Right renal cortex interstitium (tissue), 3 donors: Measurements from ENCODE around the gene TIMM23. TPM values are rescaled to one million over a fixed set of nuclear protein-coding genes. Genes with fewer than 3 reads are reported as not detected.

Experiments used
- DNase-seq, 3 donors: peaks; one replicate each; pipeline ENCODE4 v3.0.0-alpha.2; 2013; ENCODE audit warnings: low read depth in 3 of 3, low spot score in 2 of 3
- polyA plus RNA-seq, 3 donors: library from polyadenylated mRNA; unstranded; fragments of 120-200 nt; gene quantifications; one replicate each; pipeline ENCODE4 v1.2.1, GENCODE V29; 2013; ENCODE audit not compliant: insufficient read length in 3 of 3

TIMM23 gene
- polyA plus RNA-seq, 3 donors, result 69.7 to 72.7 (median 70.2) TPM

- no peak for DNase-seq
Measured at GRCh38 chr10:46050941-46051623, 78.8 kb downstream of the TIMM23 start.

DNA sequence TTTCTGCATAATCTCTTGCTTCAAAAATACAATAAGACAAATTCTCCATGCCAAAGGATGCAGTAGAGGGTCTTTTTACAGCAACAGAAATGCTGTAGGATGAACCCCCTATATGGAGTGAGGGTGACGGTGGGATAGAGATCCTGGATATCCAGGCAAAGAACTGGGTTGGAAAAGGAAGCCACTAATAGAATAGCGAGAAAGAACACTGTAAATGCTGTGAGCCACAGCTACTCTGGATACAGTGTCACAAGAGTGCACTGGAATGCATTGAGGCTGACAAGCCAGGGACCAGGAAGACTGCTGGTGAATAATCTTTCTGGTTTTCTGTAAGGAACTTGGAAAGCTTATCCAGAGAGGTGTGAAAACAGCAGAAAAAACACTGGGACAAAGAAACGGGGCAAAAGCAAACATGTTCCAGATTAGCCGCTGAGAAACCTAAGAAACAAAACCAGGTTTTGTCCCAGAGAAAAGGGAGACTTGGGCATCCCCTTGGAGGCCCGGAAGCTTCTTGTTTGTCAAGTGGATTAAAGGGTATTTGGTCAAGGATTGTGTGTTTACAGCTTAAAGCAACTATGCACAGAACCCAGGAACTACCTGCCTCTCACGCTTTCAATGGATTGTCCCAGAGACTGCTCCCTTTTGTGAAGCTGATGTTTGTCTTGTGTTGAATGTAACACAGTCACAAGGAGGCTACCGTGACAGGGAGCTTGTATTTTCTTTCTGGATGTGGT, 79.9 kb downstream of the TIMM23 start:
- no peak for DNase-seq

- DNase-seq, result no peak
Measured at GRCh38 chr10:46052791-46053375, 80.6 kb downstream of the TIMM23 start.

Other genes with a start within 250 kb of the TIMM23 start
- 10 to 100 TPM; 52.7 to 63.7 (median 56.2) TPM for gene WASHC2C, start 245.2 kb upstream of the TIMM23 start, polyA plus RNA-seq
- 10 to 100 TPM; 23.1 to 31.1 (median 25.4) TPM for gene AGAP4, start 125.0 kb upstream of the TIMM23 start, polyA plus RNA-seq
- gene NCOA4, start 58.1 kb downstream of the TIMM23 start, polyA plus RNA-seq, result 100 to 1,000 TPM; 225 to 243 (median 235) TPM
- gene MSMB, start 73.8 kb downstream of the TIMM23 start, polyA plus RNA-seq, result not detected